DND-41 (cell line): ENCODE data around the gene MXI1.

Experiments
- CTCF ChIP-seq: IDR thresholded peaks from 2 replicates; pipeline ENCODE4 v1.5.1; 2012; ENCODE audit warnings: borderline replicate concordance, low read length, moderate library complexity, mild to moderate bottlenecking; ENCODE audit not compliant: poor library complexity, severe bottlenecking; ENCODE audit errors: extremely low read depth
- EZH2 ChIP-seq: IDR thresholded peaks from 3 replicates; pipeline ENCODE4 v1.6.1; 2012; ENCODE audit warnings: borderline replicate concordance, low read depth, mild to moderate bottlenecking, moderate library complexity, low read length, inconsistent platforms; ENCODE audit not compliant: severe bottlenecking

- TF ChIP-seq CTCF (no peak), EZH2 (no peak)
These were observed 3.6 kb upstream of the MXI1 start for GRCh38 chr10:110203500-110204455.
